GM12872 (cell line): ENCODE results near the gene YIPF3.

Experiments used
- TF ChIP-seq, protein P1 (sequence below): IDR thresholded peaks from 3 replicates; pipeline ENCODE4 v1.5.1; 2011; ENCODE audit warnings: low read depth, mild to moderate bottlenecking, low read length, moderate library complexity; ENCODE audit not compliant: insufficient read depth

YIPF3 gene

DNA sequence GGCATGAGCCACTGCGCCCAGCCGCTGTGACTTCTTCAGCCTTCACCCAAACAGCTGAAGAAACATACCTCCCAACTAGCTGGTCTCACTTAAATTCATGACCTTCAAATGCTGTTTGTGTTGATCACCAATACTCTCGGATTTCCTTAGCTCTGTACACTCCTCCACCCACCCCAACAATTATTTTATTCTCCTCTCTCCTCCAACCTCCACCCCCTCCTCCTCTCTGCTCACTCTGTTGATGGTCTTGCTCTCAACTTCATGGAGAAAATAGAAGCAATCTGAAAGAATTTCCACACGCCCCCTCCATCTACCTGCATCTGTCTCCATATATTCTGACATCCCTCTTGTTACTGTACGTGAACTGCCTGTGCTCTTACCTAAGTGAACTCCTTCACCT lies 54.8 kb downstream of the YIPF3 start:
- TF ChIP-seq, protein P1, sequence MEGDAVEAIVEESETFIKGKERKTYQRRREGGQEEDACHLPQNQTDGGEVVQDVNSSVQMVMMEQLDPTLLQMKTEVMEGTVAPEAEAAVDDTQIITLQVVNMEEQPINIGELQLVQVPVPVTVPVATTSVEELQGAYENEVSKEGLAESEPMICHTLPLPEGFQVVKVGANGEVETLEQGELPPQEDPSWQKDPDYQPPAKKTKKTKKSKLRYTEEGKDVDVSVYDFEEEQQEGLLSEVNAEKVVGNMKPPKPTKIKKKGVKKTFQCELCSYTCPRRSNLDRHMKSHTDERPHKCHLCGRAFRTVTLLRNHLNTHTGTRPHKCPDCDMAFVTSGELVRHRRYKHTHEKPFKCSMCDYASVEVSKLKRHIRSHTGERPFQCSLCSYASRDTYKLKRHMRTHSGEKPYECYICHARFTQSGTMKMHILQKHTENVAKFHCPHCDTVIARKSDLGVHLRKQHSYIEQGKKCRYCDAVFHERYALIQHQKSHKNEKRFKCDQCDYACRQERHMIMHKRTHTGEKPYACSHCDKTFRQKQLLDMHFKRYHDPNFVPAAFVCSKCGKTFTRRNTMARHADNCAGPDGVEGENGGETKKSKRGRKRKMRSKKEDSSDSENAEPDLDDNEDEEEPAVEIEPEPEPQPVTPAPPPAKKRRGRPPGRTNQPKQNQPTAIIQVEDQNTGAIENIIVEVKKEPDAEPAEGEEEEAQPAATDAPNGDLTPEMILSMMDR: no peak
